HEK293T (cell line): Measurements from ENCODE around the gene INSC.

ENCODE experiments used
- ARNT ChIP-seq: fragments of 450-650 bp; IDR thresholded peaks from 2 replicates; pipeline ENCODE4 v1.6.1; 2017; ENCODE audit warnings: mild to moderate bottlenecking
- ELF4 ChIP-seq: fragments of 450-650 bp; IDR thresholded peaks from 2 replicates; pipeline ENCODE4 v1.6.1; 2017; ENCODE audit warnings: antibody characterized with exemption
- FOXA1 ChIP-seq: fragments of 450-650 bp; IDR thresholded peaks from 2 replicates; pipeline ENCODE4 v1.6.1; 2016; ENCODE audit warnings: mild to moderate bottlenecking
- FOXK2 ChIP-seq: fragments of 450-650 bp; IDR thresholded peaks from 2 replicates; pipeline ENCODE4 v1.6.1; 2016; ENCODE audit warnings: mild to moderate bottlenecking
- FOXM1 ChIP-seq: fragments of 450-650 bp; IDR thresholded peaks from 2 replicates; pipeline ENCODE4 v1.6.1; 2017; ENCODE audit warnings: mild to moderate bottlenecking, borderline replicate concordance
- SUZ12 ChIP-seq: fragments of 450-650 bp; IDR thresholded peaks from 2 replicates; pipeline ENCODE4 v1.6.1; 2016; ENCODE audit warnings: mild to moderate bottlenecking
- TARDBP ChIP-seq: fragments of 450-650 bp; IDR thresholded peaks from 2 replicates; pipeline ENCODE4 v1.6.1; 2016

- TF ChIP-seq SUZ12 (no peak), ELF4 (no peak), TARDBP (no peak), FOXK2 (no peak), FOXA1 (no peak), ARNT (no peak), FOXM1 (no peak)
Measured at GRCh38 chr11:15161790-15162189, 47.1 kb downstream of the INSC start.
